HepG2 (cell line): ENCODE results near the gene AHNAK. TPM values are rescaled to one million over a fixed set of nuclear protein-coding genes. Genes with fewer than 3 reads are reported as not detected.

ENCODE experiments used
- BCL3 ChIP-seq: sonication (generic); formaldehyde crosslinking; IDR thresholded peaks from 2 replicates; pipeline ENCODE4 v1.5.1; 2020; ENCODE audit warnings: mild to moderate bottlenecking, missing genetic modification reagents, moderate library complexity
- FIP1L1 ChIP-seq: fragments of 200-400 bp; formaldehyde crosslinking; IDR thresholded peaks from 2 replicates; pipeline ENCODE4 v1.6.1; 2018; ENCODE audit warnings: low read depth, mild to moderate bottlenecking, low read length, moderate library complexity, borderline replicate concordance; ENCODE audit not compliant: insufficient read depth
- FOXO1 ChIP-seq: sonication (generic); formaldehyde crosslinking; IDR thresholded peaks from 2 replicates; pipeline ENCODE4 v1.4.0; 2020; ENCODE audit warnings: missing genetic modification reagents
- NRL ChIP-seq: sonication (generic); formaldehyde crosslinking; IDR thresholded peaks from 2 replicates; pipeline ENCODE4 v1.5.0; 2020; ENCODE audit warnings: missing genetic modification reagents, mild to moderate bottlenecking, moderate library complexity, borderline replicate concordance
- PAWR ChIP-seq: sonication (generic); formaldehyde crosslinking; IDR thresholded peaks from 2 replicates; pipeline ENCODE4 v1.4.0; 2020; ENCODE audit warnings: missing genetic modification reagents, mild to moderate bottlenecking, borderline replicate concordance
- PHF21A ChIP-seq: sonication (generic); formaldehyde crosslinking; IDR thresholded peaks from 2 replicates; pipeline ENCODE4 v1.5.0; 2020; ENCODE audit warnings: mild to moderate bottlenecking, missing genetic modification reagents
- PHF8 ChIP-seq: sonication (generic); formaldehyde crosslinking; IDR thresholded peaks from 2 replicates; pipeline ENCODE4 v1.5.0; 2020; ENCODE audit warnings: missing genetic modification reagents
- PLSCR1 ChIP-seq: sonication (generic); formaldehyde crosslinking; IDR thresholded peaks from 2 replicates; pipeline ENCODE4 v1.5.0; 2020; ENCODE audit warnings: missing genetic modification reagents, mild to moderate bottlenecking, borderline replicate concordance
- RBAK ChIP-seq: sonication (generic); formaldehyde crosslinking; IDR thresholded peaks from 2 replicates; pipeline ENCODE4 v1.5.1; 2020; ENCODE audit warnings: mild to moderate bottlenecking, missing genetic modification reagents
- SATB2 ChIP-seq: sonication (generic); formaldehyde crosslinking; IDR thresholded peaks from 2 replicates; pipeline ENCODE4 v1.5.0; 2020; ENCODE audit warnings: missing genetic modification reagents
- ZBTB38 ChIP-seq: sonication (generic); formaldehyde crosslinking; IDR thresholded peaks from 2 replicates; pipeline ENCODE4 v1.5.1; 2020; ENCODE audit warnings: mild to moderate bottlenecking, missing genetic modification reagents
- ZBTB39 ChIP-seq: sonication (generic); formaldehyde crosslinking; IDR thresholded peaks from 2 replicates; pipeline ENCODE4 v1.5.0; 2020; ENCODE audit warnings: missing genetic modification reagents
- ZC3H13 ChIP-seq: sonication (generic); formaldehyde crosslinking; IDR thresholded peaks from 2 replicates; pipeline ENCODE4 v1.8.1; 2023; ENCODE audit warnings: mild to moderate bottlenecking, missing genetic modification reagents, moderate library complexity
- ZNF138 ChIP-seq: sonication (generic); formaldehyde crosslinking; IDR thresholded peaks from 2 replicates; pipeline ENCODE4 v1.5.0; 2020; ENCODE audit warnings: mild to moderate bottlenecking, low read depth, missing genetic modification reagents
- ZNF644 ChIP-seq: IDR thresholded peaks from 2 replicates; pipeline ENCODE4 v1.6.1; 2016; ENCODE audit warnings: low read depth
- ZNF883 ChIP-seq: sonication (generic); formaldehyde crosslinking; IDR thresholded peaks from 2 replicates; pipeline ENCODE4 v1.5.1; 2020; ENCODE audit warnings: mild to moderate bottlenecking, missing genetic modification reagents; ENCODE audit errors: not compliant biosample characterization
- polyA plus RNA-seq, 8 experiments: library from polyadenylated mRNA; depleted of rRNA in 3 of 8; stranded (reverse) in 7 of 8; unstranded in 1 of 8; fragments of >200 nt; fragmentation: Illumina TruSeq in 4 of 8; extraction: Trizol in 4 of 8; gene quantifications; 2 replicates each; pipeline versions ENCODE4 v1.2.1 to v1.2.3, GENCODE V29; 2011 to 2016; ENCODE audit warnings: low read depth in 4 of 8, missing spikeins in 1 of 8, mixed read lengths in 1 of 8; ENCODE audit not compliant: insufficient read depth in 1 of 8
- total RNA-seq, 5 experiments: library from RNA; depleted of rRNA; stranded (reverse); fragments of >200 nt; fragmentation: Illumina TruSeq; extraction: Trizol; gene quantifications; 2 replicates each; pipeline ENCODE4 v1.2.3, GENCODE V29; 2016; ENCODE audit warnings: low read depth in 1 of 5
- TF ChIP-seq, protein P1 (sequence below): sonication (generic); formaldehyde crosslinking; IDR thresholded peaks from 2 replicates; pipeline ENCODE4 v1.9.0; 2021; ENCODE audit warnings: missing genetic modification reagents, borderline replicate concordance
- TF ChIP-seq, protein P2 (sequence below): sonication (generic); formaldehyde crosslinking; IDR thresholded peaks from 2 replicates; pipeline ENCODE4 v1.9.0; 2021; ENCODE audit warnings: missing genetic modification reagents, mild to moderate bottlenecking, borderline replicate concordance

Gene AHNAK
- total and polyA plus RNA-seq, 2 of the 13 experiments (the other 11 are each of a cell fraction or from before 2014, with no cell fraction given) = 23.4 to 25.0 TPM

- TF ChIP-seq ZC3H13 = no peak; the same call in none of the 2 replicates
- TF ChIP-seq FOXO1 (CRISPR knock-in tag) = peak; percentile 78
- TF ChIP-seq, protein P1, sequence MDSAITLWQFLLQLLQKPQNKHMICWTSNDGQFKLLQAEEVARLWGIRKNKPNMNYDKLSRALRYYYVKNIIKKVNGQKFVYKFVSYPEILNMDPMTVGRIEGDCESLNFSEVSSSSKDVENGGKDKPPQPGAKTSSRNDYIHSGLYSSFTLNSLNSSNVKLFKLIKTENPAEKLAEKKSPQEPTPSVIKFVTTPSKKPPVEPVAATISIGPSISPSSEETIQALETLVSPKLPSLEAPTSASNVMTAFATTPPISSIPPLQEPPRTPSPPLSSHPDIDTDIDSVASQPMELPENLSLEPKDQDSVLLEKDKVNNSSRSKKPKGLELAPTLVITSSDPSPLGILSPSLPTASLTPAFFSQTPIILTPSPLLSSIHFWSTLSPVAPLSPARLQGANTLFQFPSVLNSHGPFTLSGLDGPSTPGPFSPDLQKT = no peak
- TF ChIP-seq PLSCR1 (CRISPR knock-in tag) = no peak
- TF ChIP-seq, protein P2, sequence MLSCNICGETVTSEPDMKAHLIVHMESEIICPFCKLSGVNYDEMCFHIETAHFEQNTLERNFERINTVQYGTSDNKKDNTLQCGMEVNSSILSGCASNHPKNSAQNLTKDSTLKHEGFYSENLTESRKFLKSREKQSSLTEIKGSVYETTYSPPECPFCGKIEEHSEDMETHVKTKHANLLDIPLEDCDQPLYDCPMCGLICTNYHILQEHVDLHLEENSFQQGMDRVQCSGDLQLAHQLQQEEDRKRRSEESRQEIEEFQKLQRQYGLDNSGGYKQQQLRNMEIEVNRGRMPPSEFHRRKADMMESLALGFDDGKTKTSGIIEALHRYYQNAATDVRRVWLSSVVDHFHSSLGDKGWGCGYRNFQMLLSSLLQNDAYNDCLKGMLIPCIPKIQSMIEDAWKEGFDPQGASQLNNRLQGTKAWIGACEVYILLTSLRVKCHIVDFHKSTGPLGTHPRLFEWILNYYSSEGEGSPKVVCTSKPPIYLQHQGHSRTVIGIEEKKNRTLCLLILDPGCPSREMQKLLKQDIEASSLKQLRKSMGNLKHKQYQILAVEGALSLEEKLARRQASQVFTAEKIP (CRISPR knock-in tag) = no peak
- TF ChIP-seq ZNF138 (CRISPR knock-in tag) = no peak
- no peak for TF ChIP-seq ZNF644 (CRISPR knock-in tag)
- no peak for TF ChIP-seq ZNF883 (CRISPR knock-in tag)
- peak; percentile 74; the same call in 1 of the 2 replicates for TF ChIP-seq PHF21A
- TF ChIP-seq ZBTB39 (CRISPR knock-in tag) = no peak
- TF ChIP-seq NRL (CRISPR knock-in tag) = peak; percentile 1; the same call in 1 of the 2 replicates
- TF ChIP-seq PHF8 (CRISPR knock-in tag) = peak; percentile 70
- TF ChIP-seq BCL3 (CRISPR knock-in tag) = peak; percentile 63; the same call in 1 of the 2 replicates
- TF ChIP-seq SATB2 (CRISPR knock-in tag) = no peak
- peak; percentile 50; the same call in 1 of the 2 replicates for TF ChIP-seq FIP1L1
- TF ChIP-seq PAWR (CRISPR knock-in tag) = no peak
- TF ChIP-seq RBAK (CRISPR knock-in tag) = 0 out of 2 replicates have a peak, but pooled peaks have one; percentile 20
- TF ChIP-seq ZBTB38 (CRISPR knock-in tag) = peak; percentile 97
Measured at GRCh38 chr11:62591448-62592145, 45.0 kb upstream of the AHNAK start, which contains the start of gene TUT1 (continued).
